GM21723 (cell line): ENCODE measurements around the gene ACYP1.

ENCODE experiments used
- ATAC-seq: cut with Tn5 transposase; IDR thresholded peaks from one replicate; pipeline ENCODE4 v1.9.1; 2021; ENCODE audit warnings: mild to moderate bottlenecking, moderate library complexity; ENCODE audit not compliant: unreplicated experiment

Gene ACYP1

DNA sequence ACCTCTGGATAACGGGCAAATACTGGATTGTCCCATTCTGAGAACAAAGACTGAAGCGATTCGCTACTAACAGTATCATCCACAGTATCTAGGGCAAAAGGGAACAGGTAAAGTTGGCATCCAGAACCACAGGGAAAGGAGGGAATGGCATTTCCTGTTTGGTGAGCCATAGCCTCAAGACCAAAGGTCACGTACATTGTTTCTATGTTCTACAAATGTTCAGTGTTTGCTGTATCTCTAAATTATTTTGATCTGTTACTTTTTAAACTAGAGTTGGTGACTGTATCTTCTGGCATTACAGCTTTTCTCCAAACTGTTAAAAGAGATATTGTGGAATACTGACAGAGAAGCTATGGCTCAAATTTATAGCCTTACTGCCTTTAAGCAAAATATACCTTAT lies 22.2 kb downstream of the ACYP1 start:
- ATAC-seq: no peak

DNA sequence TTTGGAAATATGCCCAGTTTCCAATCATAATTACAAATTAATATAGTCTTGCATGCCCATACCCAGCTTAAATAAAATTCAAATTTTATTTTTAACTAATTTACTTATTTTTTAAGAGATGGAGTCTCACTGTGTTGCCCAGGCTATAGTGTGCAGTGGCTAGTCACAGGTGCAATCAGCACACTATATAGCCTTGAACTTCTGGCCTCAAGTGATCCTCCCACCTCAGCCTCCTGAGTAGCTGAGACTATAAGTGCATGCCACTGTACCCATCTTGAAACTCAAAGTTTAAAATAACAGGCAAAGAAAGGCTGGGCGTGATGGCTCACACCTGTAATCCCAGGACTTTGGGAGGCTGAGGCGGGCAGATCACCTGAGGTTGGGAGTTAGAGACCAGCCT lies 22.9 kb downstream of the ACYP1 start:
- no peak for ATAC-seq

DNA sequence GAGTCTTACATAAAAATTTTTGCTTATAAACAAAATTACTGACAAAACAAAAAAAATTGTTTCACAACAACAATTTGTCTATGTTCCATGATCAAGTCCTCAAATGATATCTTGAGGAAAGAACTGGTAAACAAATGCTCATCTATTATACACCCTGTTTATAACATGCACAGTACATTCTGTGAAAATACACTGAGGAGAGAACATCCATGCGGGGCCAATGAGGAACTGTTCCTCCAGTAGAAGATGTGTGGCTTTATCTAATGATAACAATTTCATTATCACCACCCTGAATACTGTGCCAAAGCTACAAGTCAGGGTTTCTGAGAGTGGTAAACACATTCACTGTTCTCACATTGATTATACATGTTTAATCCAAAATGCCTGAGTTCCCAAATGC lies 23.3 kb downstream of the ACYP1 start:
- ATAC-seq: no peak

DNA sequence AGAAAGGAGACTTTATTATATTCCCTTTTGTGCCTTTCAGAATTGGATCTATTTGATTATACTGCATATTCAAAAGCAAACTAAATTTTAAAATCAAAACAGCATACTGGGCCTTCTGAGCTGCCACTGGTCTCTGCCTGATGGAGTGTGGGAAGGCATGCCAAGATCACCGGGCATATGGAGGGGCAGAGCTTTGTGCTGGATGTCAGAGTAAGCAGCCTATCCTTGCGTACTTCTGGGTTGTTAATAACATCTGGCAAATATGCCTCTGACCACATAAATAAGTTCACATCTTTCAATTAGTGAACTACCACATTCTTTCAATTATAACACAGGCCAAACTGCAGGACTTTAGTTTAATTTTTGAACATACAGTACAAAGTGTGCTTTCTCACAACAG lies 30.9 kb downstream of the ACYP1 start:
- no peak for ATAC-seq

DNA sequence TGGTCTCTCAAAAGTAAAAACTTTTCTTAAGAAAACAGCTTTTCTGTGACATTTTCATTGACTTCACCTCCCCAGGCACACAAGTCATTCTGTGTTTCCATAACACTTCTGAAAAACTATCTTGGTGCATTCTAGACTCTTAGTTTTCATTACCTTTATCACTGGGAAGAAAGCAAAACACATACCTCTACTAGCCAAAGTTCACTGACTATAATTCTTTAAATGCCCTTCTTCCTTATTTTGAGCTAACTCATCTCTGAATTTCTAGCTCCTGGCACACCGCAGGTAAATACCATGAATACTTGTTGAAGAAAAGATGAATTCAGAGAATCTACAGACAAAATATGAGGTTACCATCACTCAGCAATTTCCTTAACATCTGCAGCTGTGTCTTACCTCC lies 33.7 kb downstream of the ACYP1 start:
- ATAC-seq: no peak

DNA sequence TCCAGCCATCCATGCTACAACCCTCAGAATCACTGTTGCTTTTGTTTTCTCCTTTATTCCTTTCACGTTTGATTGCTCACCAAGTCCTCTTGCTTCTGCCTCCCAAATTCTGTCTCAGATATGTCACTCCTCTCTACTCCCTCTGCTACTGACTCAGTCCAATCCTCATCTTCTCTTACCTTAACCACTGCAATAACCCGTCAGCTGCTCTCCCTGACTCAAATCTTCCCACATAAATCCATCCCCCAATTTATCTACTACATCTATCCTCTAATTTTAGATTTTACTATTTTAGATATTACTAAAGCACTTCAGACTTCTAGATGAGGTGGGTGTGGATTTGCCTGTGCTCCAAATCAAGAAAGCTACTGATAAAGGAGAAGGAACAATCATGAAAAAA lies 37.9 kb downstream of the ACYP1 start:
- ATAC-seq: no peak

DNA sequence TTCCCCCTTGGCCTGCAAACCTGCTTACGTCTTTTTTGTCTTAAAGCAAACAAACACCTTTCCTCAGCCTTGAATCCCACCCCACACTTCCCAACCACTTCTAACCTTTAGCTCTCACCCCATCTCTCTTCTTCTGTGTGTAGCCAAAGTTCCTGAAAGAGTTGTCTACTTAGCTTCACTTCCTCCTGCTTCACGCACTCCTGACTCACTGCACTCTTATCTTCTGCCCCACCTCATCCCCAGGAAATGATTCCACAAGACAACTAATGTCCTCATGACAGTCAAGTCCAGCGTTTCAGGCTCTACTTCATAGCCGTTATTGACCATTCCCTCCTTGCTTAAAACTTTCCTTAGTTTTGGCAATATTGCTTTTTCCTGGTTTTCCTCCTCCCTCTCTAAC lies 38.7 kb downstream of the ACYP1 start:
- no peak for ATAC-seq

DNA sequence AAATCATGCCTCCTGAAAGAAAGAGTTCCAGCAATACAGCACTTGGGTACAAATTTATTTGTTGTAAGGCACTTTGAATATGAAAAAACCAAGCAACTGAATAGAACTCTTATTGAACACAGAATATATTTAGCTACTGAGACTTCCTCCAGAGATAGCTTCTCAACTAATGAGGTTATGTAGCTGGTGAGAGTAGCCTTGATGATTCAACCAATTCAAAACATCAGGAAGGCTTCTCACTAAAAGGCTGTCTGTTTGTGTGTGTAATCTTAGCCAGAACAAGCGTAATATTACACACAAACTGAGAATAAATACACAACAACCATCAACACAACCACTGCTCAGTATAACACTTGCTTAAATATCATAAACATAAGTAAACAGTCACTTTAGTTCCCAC lies 40.7 kb downstream of the ACYP1 start:
- no peak for ATAC-seq

DNA sequence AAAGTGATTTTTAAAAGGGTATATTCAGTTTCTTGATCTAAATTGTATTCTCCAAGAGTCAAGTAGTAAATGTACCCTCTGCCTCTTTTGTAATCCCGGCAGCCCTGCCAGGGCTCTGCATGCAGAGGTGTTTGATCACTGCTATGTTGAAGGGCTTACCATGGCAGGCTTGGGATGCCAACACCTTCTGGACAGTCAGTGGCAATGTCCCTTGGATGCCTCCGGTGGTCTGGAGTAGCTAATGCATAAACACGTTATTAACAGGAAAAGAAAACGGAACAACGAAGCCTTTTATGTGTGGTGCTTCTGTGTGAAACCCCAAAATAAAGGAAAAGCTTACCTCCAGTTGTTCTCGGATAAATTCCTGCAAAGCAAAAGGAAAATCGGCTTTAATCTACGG lies 41.2 kb downstream of the ACYP1 start:
- no peak for ATAC-seq

DNA sequence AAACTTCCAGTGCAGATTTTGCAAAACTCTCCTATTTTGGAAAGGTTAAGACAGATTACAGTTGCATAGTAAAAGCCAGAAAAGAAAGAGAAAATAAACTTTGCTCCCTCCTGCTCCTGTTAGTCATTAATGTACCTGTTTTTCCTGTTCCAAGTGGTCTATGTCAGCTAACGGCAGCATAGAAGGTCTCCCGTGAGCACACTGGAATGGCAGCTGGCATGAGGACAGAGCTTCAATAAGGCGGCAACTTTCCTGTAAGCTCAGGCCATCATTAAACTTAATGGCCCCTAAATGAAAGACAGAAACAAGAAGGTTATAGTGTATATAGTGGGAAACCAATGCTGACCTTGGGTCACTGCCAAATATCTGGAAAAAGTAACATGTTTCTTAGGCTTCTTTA lies 45.1 kb downstream of the ACYP1 start:
- ATAC-seq: no peak

DNA sequence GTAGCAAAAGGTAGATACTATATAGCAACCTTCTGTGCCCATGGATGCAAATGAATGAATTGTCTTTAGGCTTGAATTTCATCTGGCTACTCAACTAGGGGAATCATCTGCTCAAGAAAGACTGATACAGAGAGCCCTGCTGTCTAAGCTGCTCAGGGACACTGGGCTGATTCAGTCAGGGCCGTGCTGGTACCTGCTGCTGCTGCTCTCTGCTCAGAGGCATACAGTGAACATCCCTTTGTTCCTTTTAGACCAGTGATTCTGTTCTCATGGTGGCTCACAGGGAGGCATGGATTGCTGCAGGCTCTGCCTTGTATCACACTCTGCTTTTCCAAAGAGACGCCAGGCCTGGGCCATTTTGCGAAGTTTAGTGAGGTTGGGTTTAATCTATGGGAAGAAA lies 47.0 kb downstream of the ACYP1 start:
- no peak for ATAC-seq

DNA sequence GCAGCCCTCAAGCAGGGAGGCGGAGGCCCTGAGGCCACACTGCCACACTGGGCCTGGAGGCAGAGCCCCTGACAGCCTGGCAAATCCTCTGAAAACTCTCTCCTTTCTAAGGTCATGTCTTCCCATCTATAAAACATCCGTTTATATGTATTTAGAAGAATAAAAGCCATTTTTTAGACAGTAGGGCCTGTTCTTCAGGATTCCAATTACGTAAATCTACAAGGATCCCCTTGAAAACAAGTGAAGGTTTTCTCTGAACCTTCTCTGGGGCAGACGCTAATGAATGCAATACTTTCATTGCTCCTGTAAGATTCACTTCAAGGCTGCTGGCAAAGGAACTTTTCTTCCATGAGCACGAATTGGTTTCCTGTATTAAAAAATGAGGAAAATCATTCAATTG lies 48.3 kb downstream of the ACYP1 start:
- ATAC-seq: no peak

DNA sequence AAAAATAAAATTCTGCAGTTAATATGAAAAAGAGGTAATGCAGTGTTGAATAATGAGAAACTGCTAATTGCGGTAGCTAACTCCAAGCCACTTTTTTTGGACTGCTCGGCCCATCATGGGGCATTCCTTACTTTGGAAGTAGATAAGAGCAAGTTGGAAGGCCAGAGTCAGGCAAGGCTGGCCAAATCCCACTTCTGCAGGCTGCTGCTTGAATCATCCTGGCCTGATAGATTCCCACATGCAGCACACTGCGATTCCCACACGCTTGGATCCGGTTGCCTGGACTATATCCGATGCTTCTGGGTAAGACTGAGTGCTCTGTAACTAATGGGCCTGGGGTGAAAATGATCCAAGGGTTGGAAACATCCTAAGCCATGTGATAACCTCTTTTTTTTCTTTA lies 50.5 kb downstream of the ACYP1 start:
- ATAC-seq: no peak

DNA sequence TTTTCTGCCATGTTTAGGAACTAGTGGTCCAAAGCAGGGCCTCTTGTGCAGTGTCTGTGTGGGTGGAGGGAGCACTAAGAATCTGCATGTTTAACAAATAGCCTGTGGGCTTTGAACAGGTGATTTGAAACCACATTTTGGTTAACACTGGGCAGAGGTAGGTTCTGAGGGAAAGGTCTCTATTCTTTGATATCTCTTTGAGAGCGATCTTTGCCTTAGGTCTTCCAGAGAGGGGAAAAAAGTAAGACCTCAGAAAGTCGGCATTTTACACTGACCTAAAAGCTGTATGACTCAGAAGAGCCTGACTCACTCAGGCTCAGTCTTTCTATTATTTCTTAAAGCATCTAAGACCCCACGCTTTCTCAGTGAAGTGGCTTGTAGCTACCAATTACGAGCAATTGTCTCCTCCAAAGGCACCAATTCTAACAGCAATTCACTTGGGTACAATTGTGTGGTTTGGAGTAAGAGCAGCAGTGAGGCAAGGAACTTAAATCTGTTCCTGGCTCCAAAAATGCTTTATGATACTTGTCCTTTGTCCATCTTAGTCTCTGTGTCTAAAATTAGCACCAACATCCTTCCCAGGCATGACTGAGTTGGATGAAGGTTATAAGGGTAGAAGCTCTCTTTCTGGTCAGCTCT lies 52.3 kb downstream of the ACYP1 start:
- ATAC-seq: no peak

DNA sequence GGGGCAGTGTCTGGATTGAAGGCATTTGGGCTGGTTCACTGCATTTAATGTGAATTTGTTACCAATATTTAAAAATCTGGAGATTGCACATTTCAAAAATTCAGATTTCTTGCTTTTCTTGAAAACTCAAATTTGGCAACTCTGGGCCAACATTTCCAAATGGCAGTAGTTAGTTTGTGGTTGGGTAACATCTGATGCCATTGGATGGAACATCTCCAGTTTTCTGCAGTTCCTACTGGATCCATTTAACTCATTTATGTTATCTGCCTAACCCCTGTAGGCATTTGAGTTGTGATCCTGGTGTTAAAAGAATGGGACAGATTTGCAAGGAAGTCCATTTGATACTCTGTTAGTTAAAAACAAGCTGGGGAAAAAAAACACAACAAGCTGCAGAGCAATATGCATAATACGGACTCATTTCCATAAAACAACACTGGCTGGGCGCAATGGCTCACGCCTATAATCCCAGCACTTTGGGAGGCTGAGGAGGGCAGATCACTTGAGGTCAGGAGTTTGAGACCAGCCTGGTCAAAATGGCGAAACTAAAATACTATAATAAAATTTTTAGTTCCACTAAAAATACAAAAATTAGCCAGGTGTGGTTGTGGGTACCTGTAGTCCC lies 53.2 kb downstream of the ACYP1 start:
- no peak for ATAC-seq

DNA sequence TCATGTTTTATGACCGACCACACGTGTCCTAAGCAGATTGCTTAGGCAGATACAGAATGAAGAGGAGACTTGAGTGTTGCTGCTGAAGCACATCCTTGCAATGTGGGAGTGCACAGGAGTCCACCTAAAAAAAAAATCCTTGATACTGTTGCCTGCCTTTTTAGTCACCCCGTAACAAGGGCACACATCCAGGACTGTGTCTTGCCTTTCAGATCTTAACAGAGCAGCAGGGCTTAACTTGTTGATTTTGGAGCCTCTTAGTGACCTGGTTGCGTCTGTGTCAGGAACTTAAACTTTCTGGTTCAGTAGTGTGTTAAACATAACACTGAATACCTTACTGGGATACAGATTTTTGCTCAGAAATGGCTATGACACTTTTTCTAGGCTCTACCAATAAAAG lies 54.6 kb downstream of the ACYP1 start:
- ATAC-seq: no peak

DNA sequence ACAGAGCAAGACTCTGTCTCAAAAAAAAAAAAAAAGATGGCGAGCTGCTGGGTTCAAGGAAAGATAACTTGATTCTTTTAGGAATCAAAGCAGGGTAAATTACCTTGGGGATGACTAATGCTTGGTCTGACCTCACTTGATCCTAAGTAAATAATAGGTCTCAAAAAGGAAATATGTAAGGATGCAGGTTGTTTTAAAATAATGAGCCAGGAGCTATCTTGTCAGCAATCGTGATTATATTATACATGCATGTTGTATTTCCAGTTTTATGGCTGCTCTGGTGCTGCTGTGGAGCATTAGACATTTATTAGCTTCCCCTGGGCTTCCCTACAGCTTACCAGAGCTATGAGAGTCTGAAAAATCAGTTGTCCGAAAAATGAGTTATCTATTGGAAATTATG lies 58.5 kb downstream of the ACYP1 start:
- no peak for ATAC-seq

DNA sequence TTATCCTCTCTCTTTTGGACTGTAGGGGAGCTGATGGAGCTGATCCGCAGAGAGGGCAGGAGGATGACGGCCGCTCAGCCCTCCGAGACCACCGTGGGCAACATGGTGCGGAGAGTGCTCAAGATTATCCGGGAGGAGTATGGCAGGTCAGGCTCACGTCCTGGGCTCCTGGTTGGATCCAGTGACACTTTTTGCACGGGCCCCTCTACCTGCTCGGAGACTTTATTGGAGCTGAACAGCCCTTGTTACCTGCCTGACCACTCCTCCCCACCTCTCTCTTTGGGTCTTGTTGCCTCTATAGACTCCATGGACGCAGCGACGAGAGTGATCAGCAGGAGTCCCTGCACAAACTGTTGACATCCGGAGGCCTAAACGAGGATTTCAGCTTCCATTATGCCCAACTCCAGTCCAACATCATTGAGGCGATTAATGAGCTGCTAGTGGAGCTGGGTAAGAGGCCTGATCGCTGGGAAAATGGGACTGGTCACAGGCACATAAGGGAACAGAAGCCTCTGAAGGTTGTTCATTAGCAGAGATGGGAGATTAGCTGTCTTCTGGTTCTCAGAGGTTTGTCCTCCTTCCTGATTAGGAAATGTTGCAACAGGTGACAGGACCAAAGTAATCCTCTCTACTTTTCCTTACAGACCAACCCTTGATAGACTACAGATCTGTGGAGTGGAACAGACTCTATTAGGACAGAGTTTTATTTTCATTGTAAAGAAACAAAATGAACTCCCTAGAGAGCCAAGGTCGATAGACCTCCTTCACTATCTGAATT lies 60.4 kb downstream of the ACYP1 start:
- no peak for ATAC-seq
